GM19452 (cell line): ENCODE data around the gene NPB.

Source experiments
- ATAC-seq: cut with Tn5 transposase; IDR thresholded peaks from one replicate; pipeline ENCODE4 v1.9.1; 2021; ENCODE audit not compliant: unreplicated experiment

The NPB gene

DNA sequence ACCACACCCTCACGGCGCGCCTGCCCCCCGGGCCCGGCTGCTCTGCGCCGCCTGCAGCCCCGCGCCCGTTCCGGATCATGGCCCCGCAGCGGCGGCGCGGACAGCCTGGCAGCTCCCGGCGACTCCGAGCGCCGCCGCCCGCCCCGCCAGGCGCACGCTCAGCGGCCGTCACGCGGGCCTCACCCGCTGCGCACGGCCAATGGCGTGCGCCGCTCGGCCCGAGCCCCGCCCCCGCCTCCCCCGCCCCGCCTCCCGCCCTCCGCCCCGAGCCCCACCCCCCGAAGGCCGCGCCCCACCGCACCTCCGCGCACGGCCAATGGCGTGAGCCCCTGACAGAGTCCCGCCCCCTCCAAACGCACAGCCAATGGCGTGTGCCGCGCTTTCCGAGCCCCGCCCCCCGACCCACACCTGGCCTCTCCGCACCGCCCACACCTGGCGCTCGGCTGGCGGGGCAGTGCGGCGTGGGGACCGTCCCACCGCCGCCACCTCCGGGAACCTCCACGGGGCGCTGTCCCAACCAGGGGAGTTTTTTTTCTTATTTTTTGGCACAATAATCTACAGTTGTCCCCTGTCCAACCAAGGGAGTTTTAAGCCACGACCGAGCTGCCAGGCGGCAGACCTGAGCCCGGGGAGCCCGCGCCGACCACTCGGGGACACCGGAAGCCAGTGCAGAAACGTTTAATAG lies 9.4 kb downstream of the NPB start, which contains the start of gene PCYT2:
TSS of gene PCYT2 (minus strand) at position 123 of the 685 bp plus-strand sequence. CDS start at position 79, 44 bp downstream.
- peak; percentile 57 for ATAC-seq

DNA sequence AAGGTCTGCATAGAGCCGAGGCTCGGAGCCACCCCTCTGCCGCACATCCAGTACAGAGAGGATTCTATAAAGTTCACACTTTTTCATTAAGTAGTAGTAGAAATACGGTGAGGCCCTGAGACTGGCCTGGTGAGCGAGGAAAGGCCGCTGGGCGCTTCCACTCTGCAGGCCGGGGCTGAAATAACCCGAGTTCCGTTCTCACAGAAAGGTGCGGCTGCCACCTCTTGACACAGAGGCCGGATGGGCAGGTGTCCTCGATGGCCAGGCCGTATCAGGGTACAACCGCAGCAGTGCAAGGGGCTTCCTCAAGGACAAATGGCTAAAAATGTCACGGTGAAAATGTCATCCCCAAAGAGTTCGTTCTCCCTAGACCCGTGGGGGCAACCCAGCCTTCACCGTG lies 9.9 kb downstream of the NPB start:
- ATAC-seq: no peak

DNA sequence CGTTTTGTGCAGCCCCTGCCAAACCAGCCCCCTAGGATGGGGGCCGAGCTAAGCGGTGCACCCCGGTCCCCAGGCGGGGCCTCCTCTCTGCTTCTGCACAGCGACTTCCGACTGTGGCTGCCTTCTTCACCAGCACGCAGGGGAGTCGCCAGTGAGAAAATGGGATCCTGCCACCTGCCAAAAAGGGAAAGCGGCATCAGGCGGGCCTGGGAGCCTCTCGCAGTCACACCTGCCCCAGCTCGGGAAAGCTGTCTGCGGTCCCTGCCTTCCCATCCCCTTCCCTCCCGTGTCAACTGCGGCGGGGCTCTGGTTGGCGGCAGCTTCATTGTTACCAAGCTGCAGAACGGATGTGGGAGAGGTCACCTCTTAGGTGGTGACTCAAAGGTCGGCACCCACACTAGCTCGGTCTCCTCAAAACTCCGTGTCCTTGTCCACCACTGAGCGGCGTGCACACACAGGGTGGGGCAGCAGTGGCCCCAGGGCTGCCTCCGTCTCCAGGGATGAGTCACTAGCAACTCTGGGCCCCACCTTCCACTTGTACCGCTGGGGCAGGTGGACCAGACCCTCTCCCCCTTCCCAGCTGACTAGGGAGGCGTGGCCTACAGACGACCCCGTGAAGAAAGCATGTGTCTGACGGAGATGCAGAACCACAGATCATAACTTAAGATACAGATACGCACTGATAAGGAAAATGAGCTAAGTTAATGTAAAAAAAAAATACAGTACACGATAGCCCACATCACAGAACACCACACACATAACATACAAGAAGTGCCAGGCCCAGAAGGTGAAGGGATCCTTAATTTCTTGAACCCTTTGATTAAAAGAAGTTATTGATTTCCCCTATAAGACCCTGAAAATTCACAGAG lies 10.6 kb downstream of the NPB start:
- ATAC-seq: no peak

DNA sequence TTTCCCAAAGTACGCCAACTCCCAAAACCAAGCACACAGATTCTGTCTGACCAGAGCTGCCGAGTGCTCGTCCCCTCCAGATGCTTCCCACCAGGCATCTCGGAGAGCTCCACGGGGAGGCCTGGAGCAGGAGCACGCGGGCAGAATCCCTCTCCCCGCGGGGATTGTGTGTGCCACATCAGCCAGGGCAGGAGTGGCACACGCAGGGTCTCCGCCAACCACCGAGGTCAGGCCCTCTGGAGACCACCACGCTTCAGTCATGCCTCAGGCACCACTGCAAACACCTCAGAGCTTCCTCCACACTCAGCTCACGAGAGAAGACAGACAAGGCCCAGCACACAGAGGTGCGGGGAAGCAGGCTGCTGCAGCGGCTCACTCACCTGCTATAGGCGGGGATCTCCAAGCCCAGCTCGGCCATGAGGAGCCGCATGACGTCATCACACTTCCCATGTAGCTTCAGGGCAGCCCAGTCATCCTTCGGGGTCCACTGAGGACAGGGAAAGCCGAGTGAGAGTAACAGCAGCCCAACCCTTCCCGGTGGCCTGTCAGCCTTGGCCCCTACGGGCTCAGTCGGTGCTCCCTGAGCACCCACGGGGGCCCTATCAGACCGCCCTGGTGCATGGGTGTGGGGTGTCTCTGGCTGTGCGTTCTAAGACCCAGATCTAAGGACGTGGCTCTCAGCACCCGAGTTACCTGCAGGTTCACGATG lies 11.5 kb downstream of the NPB start:
- no peak for ATAC-seq

DNA sequence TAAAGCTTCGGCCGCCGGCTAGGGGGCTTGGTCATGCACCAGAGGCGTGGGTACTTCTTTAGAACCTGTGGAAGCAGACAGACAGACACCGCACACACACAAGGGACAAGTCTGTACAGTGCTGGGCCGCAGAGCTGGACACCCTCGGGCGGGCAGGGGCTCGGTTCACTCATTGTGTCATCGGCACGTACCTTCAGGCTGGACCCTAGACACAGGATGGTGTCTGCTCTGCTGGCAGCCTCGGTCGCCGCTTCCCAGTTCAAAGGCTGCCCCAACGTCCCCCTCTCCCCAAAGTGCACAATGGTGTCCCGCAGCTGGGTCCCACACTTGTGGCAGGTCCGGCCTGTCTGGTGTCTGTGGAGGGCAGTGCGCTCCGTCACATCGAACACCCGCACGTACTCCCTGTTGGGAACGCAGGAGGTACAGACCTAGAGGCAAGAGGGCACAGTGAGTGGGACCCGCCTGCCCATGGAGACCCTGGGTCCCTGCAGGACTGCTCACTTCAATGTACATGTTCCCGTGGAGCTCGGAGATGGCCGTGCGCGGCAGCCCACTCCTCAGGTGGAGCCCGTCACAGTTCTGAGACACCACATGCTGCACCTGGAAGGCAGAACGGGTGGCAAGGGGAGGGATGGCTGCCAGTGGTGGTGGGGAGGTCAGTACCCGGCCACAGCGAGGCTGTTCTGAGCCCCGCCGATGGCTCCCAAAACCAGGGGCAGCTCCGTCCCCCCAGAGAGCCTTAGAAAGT lies 12.2 kb downstream of the NPB start:
- ATAC-seq: no peak

DNA sequence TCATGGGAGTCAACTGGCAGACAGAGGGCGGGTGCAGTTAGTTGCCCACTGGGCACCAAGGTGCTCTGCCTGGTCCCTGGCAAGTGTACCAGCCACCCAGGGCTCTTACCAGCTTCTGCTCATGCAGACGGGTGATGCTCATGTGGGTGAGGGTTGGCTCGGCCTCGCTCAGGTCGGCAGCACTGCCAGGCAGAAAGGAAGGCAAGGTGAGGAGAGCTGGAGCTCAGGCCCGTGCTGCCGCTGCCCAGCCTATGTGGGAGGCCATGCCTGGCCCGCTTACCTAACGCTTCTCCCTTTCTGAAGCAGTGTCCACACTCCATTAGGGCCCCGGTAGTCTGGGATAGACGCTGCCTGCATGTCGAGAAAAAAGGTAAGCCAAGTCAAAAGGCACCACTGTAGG lies 13.3 kb downstream of the NPB start:
- ATAC-seq: no peak

DNA sequence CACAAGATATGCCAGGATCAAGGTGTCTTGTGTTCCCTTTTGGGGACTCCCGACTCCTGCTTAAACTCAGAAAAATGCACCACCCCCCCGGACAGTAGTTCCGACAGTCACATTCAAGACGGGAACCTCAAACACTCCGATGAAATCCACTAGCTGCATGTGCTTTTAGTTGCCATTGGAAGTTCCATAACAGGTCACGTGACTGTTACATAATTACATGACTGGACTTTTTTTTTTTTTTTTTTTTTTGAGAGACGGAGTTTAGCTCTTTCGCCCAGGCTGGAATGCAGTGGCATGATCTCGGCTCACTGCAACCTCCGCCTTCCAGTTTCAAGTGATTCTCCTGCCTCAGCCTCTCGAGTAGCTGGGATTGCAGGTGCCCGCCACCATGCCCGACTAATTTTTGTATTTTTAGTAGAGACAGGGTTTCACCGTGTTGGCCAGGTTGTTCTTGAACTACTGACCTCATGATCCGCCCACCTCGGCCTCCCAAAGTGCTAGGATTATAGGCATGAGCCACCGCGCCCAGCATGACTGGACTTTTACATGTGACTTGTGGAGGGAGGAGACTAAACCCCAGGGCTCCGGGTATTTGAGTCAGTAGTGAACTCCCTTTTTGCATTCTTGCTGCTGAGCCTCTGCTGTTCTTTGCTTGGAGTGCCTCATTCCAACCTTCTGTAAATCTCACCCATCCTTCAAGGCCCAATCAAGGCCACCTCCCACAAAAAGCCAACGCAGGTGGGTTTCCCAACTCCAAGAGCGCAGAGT lies 14.4 kb downstream of the NPB start:
- ATAC-seq: no peak

DNA sequence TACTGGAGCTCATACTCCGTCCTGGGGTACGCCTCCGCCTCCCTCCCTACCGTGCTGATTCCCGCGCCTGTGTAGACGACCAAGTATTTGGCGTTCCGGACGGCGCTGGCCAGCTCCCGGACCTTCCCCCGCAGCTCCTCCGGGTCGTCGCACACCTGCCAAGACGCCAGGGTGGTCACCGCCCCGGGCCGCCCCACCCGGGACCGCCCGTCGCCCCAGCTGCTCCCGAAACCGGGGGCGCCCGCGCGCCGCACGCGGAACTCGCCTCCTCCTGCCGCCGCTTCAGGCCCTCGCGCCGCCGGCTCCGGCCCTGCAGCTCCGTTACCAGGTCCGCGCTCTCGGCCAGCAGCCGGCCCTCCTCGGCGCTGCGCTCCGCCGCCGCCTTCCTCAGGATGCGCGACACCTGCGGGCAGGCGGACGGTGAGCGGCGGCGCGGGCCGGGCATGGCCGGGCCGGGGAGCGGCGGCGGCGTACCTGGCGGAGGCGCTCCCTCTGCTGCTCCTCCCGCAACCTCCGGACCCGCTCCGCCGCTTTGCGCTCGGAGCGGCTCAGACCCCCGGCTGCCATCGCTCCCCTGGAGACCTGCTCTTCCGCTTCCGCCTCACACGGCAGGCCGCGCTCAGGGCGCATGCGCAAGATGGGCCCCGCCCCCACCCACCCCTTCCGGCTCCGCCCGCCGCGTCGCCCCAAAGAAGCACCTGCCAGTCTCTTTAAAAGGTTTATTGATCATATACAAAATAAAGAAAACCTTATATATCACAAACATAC lies 15.7 kb downstream of the NPB start, which contains the start of gene SIRT7:
TSS of gene SIRT7 (minus strand) at position 612 of the 768 bp plus-strand sequence. CDS start at position 567, 45 bp downstream.
- ATAC-seq: peak; percentile 70

DNA sequence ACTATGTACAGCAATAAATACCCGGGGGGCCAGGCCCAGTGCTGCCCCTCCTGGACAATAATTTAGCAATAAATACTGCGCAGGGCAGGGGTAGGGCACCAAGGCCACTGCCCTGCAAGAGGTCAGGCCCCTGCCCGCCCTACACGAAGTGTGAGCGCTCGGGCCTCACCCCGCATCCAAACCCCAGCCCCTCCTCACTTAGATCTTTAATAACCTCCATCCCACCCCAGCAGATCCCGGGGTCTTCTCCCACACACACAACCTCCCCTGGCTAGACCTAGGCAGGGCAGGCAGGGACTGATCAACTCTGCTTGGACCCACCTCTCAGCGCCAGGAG lies 16.3 kb downstream of the NPB start:
- peak; percentile 7 for ATAC-seq

DNA sequence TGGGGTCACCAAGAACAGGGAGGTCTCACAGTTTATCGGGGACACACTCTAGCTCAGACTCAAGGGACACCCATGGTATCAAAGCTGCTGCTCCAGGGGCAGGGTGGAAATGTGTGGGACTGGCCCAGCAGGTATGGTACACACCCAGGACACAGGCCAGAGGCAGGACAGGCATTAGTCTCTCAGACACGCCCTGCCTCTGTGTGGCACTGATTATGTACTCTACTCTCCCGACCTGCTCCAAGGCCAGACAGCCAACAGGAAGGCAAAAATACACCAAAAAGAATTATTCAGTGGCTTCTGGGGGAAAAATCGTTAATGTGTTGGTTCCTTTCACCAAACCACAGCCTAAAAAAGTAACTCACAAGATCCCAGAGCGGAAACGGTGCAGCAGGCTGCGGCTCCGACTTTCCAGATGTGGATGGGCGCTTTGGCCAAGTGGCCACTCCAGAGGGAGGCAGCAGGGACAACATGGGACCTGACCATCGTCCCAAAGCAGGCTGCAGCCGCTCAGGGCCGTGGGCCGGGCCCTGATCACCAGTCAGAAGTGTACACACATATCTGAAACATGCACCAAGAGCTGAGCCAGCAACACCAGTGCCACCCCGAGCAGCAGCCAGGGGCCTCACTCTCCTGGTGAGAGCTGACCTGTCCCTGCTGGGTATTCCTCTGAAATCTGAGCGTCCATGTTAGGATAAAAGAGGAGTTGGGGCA lies 17.0 kb downstream of the NPB start:
- no peak for ATAC-seq

DNA sequence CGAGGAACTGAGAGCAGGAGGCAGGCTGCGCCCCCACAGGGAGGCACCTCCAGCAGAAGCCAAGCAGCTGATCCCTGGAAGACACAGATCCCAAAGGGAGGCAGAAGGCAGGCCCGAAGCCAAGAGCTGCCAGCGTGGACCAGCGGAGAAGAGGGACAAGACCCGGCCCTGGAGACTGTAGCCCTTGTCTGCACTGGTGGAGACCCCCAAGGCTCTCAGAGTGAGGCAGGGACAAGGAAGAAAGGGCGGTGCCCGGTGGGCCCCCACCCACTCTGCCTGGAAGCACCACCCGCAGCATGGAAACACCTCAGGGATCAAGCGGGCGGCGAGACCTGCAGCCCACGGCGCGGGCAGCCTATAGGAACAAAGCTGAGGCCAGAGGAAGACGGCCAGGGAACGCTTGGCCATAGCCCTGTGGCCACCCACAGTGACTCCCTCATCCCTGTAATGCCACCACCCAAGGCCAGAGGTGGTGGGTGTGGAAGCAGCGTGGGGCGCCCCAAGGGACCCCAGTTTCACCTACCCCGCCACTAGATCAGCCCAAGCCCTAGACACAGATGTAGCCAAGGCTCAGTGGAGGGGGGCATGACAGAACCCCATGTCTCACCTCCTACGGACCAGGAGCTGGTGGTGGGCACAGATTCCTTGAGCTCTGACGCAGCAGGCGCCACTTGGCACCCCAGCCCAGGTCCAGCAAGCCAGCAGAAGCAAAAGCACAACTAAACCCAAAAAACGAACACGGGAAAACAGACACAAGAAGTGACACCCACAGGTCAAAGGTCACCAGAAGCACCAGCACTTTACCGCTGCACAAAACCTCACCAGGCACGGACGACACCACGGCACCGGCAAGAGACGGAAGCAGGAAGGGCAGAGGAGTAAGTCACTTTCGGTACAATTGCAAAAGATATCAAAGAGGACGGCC lies 18.8 kb downstream of the NPB start:
- no peak for ATAC-seq

DNA sequence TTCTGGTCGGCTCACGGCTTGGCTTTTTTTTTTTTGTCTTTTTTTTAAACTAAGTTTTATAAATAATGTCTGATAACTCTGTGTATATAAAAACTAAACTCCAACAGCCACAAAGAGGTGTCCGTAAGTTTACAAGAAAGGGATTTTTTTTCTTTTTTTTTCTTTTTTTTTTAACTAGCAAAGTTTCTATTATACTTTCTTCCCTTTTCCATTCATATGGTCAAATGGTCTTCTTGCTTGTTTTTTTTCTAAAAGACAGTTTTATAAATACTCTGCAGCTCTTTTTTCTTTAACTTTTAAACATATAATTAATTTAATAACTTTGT lies 19.5 kb downstream of the NPB start:
- no peak for ATAC-seq

DNA sequence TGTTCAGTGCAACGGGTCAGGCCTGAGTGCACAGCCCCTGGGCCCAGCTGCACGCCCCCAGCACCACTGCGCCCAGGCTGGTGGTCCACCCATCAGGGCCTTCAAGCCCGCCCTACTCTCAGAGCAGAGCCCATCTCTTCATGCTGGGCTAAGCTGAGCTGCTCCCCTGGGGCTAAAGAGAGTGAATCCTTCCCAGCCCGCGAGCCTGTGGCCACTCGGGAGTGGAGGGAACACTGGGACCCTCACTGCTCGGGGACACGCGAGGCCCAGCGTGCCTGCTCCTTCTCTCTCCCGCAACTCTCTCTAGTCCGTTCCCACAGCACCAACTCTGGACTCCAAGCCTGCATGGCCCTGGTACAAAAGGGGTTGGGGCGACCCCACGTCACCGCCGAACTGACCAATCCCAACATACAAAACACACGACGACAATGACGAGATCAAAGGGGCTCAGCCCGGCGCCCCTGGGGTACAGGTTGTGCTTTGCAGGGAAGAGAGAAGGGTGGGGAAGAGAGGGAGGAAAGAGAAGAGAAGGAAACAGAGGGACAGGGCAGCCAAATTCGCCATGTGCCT lies 20.0 kb downstream of the NPB start:
- ATAC-seq: no peak

DNA sequence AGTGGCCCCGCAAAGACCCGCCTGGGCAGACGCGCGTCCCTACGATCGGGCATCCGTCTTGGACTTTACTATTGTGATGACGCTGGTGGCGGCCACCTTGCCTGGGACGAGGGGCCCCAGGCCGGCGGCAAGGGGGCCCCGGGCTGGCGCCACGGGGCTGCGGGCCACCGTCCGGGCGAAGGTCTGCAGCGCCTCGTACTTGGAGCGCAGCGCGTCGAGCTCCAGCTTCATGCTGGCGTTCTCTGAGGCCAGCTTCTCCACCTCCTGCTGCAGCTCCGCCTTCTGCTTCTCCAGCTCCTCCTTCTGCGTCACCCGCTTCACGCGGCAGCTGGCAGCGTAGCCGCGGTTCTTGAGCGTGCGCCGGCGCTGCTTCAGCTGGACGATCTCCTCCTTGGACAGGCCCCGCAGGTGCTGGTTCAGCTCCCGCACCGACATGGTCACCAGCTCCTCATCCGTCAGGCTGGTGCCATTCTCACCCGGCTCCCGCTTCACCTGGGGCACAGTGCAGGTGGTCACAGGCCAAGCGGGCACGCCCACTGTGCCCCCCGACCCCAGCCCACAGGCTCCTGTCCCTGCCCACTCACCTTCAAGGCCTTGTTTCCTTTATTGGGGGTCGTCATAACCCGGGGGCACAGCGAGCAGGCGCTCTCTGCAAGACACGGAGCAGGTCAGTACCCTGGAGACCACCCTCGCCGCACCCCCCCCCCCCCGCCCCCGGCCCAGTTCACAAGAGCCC lies 20.7 kb downstream of the NPB start:
- no peak for ATAC-seq

DNA sequence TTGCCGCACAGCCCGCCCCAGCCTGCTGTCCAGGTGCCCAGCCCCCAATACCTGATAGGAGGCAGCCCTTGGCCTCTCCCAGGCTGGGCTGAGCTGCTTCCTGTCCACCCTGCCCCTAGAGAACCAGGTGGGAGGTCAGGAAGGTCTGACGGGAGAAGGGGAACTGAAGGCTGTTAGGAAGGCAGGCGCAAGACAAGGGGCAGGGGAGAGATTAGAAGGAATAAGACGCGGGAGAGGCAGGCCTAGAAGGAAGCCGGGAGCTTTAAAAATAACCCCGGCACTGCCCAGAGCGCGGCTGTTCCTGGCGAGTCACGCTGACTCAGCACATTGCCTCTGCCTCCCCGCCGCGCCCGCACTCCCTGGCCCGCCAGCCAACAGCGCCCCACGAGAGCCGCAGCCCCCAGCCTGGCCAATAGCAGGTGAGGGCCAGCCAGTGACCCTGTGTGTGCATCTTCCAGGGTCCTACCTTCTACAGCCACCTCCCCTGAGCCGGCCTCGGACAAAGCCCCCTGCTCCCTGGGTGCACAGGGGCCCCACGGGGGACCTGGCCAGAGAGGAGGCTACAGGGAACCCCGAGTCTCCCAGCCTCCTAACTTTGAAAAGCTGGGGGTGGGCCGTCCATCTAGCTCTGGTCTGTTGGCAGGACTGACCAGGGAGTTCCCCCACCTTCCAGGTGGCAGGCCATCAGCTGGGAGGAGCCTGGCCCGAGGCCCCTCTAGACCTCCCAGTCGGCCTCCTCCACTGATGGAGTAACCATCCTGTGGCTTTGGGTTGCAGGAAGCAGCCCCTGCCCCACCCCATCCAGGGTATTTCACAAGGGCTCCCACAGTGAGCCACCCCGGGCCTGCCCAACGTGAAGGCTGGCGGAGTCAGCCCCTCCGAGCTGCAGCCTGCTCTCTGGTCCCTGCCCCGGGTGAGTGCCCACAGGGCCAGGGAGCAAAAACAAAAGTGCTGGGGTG lies 21.5 kb downstream of the NPB start:
- ATAC-seq: no peak
